ENCODE results near the gene SETD9. TPM values are rescaled to one million over a fixed set of nuclear protein-coding genes. Genes with fewer than 3 reads are reported as not detected.

SETD9 gene
- total RNA-seq = 10 to 100 TPM in 4 of 8 experiments, 1 to 10 TPM in 4; 6.7 to 23.8 (median 11.2) TPM

GRCh38 chr5:56909294-56910209 lies at the start of gene SETD9:
Gene SETD9, plus strand, starts transcription at chr5:56909596. Its CDS starts 50 bp downstream, at chr5:56909646.
- Histone ChIP-seq H3K4me3 (peak within 1 kb of the TSS; percentile 46 to 69 (median 52)), H3K4me1 (replicated peaks in 1 of 2) (peaks cover 3 to 7% of the 10 kb centered on the region in 2 donors), H3K27ac (peak within 1 kb of the TSS; percentile 84 to 90)
- in situ Hi-C loops (cut with MboI; ENCODE audit: low pct_unique_long_range_greater_than_20kb in 2 of 9, low sequenced_read_pairs in 9 of 9, unreplicated experiment in 9 of 9) = loop anchor here in 4 of 9 experiments (25.0 kb wide), 2 partner anchors 228 to 303 kb away; no protein-coding TSS in a partner anchor
- 0 to 15% (median 0%) methylated on average over 1 to 7 of the region's 84 CpGs; no CpG with 5 or more reads in 3 of the 10 experiments for WGBS, 10 experiments
- peak; percentile 82 to 95 (median 90) for ATAC-seq (replicated peaks in 6 of 8)

GRCh38 chr5:56861893-56862485 lies 47.4 kb upstream of the SETD9 start:
- in situ Hi-C loops (cut with MboI; ENCODE audit: low pct_unique_long_range_greater_than_20kb in 2 of 9, low sequenced_read_pairs in 9 of 9, unreplicated experiment in 9 of 9) = loop anchor here in 1 of 9 experiments (25.0 kb wide), 1 partner anchor 900 kb away; no protein-coding TSS in a partner anchor
- 63 to 100% (median 89%) methylated on average over 1 to 4 of the region's 4 CpGs for WGBS, 10 experiments
- Histone ChIP-seq H3K27ac (no peak overlapping the region), H3K4me1 (replicated peaks in 1 of 2) (no peaks in the 10 kb centered on the region), H3K4me3 (no peak overlapping the region)
- no peak for ATAC-seq (replicated peaks in 6 of 8)

GRCh38 chr5:56862909-56863308 lies 46.5 kb upstream of the SETD9 start:
- Histone ChIP-seq H3K4me3 (no peak overlapping the region), H3K27ac (no peak overlapping the region), H3K4me1 (replicated peaks in 1 of 2) (no peaks in the 10 kb centered on the region)
- 84 to 100% (median 100%) methylated on average over 1 to 3 of the region's 3 CpGs; no CpG with 5 or more reads in 1 of the 10 experiments for WGBS, 10 experiments
- in situ Hi-C loops (cut with MboI; ENCODE audit: low pct_unique_long_range_greater_than_20kb in 2 of 9, low sequenced_read_pairs in 9 of 9, unreplicated experiment in 9 of 9) = loop anchor here in 1 of 9 experiments (25.0 kb wide), 1 partner anchor 901 kb away; no protein-coding TSS in a partner anchor
- no peak for ATAC-seq (replicated peaks in 6 of 8)

GRCh38 chr5:56871777-56872176 lies 37.6 kb upstream of the SETD9 start:
- WGBS, 10 experiments = 44 to 100% (median 94%) methylated on average over 1 to 2 of the region's 2 CpGs; no CpG with 5 or more reads in 1 of the 10 experiments
- in situ Hi-C loops (cut with MboI; ENCODE audit: low pct_unique_long_range_greater_than_20kb in 2 of 9, low sequenced_read_pairs in 9 of 9, unreplicated experiment in 9 of 9) = loop anchor here in 1 of 9 experiments (25.0 kb wide), 1 partner anchor 909 kb away; no protein-coding TSS in a partner anchor
- no peak for ATAC-seq (replicated peaks in 6 of 8)

GRCh38 chr5:56873056-56873455 lies 36.3 kb upstream of the SETD9 start:
- Histone ChIP-seq H3K27ac (no peak overlapping the region), H3K4me3 (no peak overlapping the region), H3K4me1 (replicated peaks in 1 of 2) (no peaks in the 10 kb centered on the region)
- ATAC-seq (replicated peaks in 6 of 8) = no peak
- 83 to 100% (median 98%) methylated on average over 1 to 3 of the region's 3 CpGs for WGBS, 10 experiments
- in situ Hi-C loops (cut with MboI; ENCODE audit: low pct_unique_long_range_greater_than_20kb in 2 of 9, low sequenced_read_pairs in 9 of 9, unreplicated experiment in 9 of 9) = loop anchor here in 1 of 9 experiments (25.0 kb wide), 1 partner anchor 911 kb away; no protein-coding TSS in a partner anchor

More at GRCh38 chr5:56871777-56872176, 37.6 kb upstream of the SETD9 start:
- H3K4me1 ChIP-seq (replicated peaks in 1 of 2) = no peaks in the 10 kb centered on the region
- no peak overlapping the region for H3K27ac ChIP-seq
- H3K4me3 ChIP-seq = no peak overlapping the region

GRCh38 chr5:56876327-56876726 lies 33.1 kb upstream of the SETD9 start:
- no peak overlapping the region for H3K27ac ChIP-seq
- in situ Hi-C loops (cut with MboI; ENCODE audit: low pct_unique_long_range_greater_than_20kb in 2 of 9, low sequenced_read_pairs in 9 of 9, unreplicated experiment in 9 of 9) = no loop called here
- no peak for ATAC-seq (replicated peaks in 6 of 8)
- 25 to 100% (median 92%) methylated on average over 1 to 3 of the region's 3 CpGs; no CpG with 5 or more reads in 2 of the 10 experiments for WGBS, 10 experiments
- no peaks in the 10 kb centered on the region for H3K4me1 ChIP-seq (replicated peaks in 1 of 2)
- no peak overlapping the region for H3K4me3 ChIP-seq

GRCh38 chr5:56881571-56881970 lies 27.8 kb upstream of the SETD9 start:
- H3K4me3 ChIP-seq = no peak overlapping the region
- H3K4me1 ChIP-seq (replicated peaks in 1 of 2) = no peaks in the 10 kb centered on the region
- in situ Hi-C loops (cut with MboI; ENCODE audit: low pct_unique_long_range_greater_than_20kb in 2 of 9, low sequenced_read_pairs in 9 of 9, unreplicated experiment in 9 of 9) = no loop called here
- no peak for ATAC-seq (replicated peaks in 6 of 8)
- WGBS, 10 experiments = 95 to 100% (median 100%) methylated on average over 2 to 5 of the region's 5 CpGs; no CpG with 5 or more reads in 5 of the 10 experiments
- H3K27ac ChIP-seq = no peak overlapping the region

GRCh38 chr5:56893251-56893951 lies 16.0 kb upstream of the SETD9 start:
- Histone ChIP-seq H3K4me1 (replicated peaks in 1 of 2) (no peaks in the 10 kb centered on the region), H3K27ac (no peak overlapping the region), H3K4me3 (no peak overlapping the region)
- 89 to 100% (median 100%) methylated on average over 1 to 5 of the region's 5 CpGs; no CpG with 5 or more reads in 1 of the 10 experiments for WGBS, 10 experiments
- no peak for ATAC-seq (replicated peaks in 6 of 8)
- in situ Hi-C loops (cut with MboI; ENCODE audit: low pct_unique_long_range_greater_than_20kb in 2 of 9, low sequenced_read_pairs in 9 of 9, unreplicated experiment in 9 of 9) = no loop called here

- no peak overlapping the region for H3K4me3 ChIP-seq
- no peak overlapping the region for H3K27ac ChIP-seq
- in situ Hi-C loops (cut with MboI; ENCODE audit: low pct_unique_long_range_greater_than_20kb in 2 of 9, low sequenced_read_pairs in 9 of 9, unreplicated experiment in 9 of 9) = no loop called here
- 66 to 100% (median 89%) methylated on average over 1 to 4 of the region's 4 CpGs; no CpG with 5 or more reads in 2 of the 10 experiments for WGBS, 10 experiments
- no peaks in the 10 kb centered on the region for H3K4me1 ChIP-seq (replicated peaks in 1 of 2)
- peak in 2 of 8 experiments; percentile 33 to 40 for ATAC-seq (replicated peaks in 6 of 8)
These were observed 12.6 kb upstream of the SETD9 start for GRCh38 chr5:56896763-56897162.

- Histone ChIP-seq H3K4me1 (replicated peaks in 1 of 2) (no peaks in the 10 kb centered on the region), H3K27ac (no peak overlapping the region), H3K4me3 (no peak overlapping the region)
- no peak for ATAC-seq (replicated peaks in 6 of 8)
- WGBS, 10 experiments = 77 to 100% (median 92%) methylated on average over 1 to 4 of the region's 4 CpGs; no CpG with 5 or more reads in 3 of the 10 experiments
- in situ Hi-C loops (cut with MboI; ENCODE audit: low pct_unique_long_range_greater_than_20kb in 2 of 9, low sequenced_read_pairs in 9 of 9, unreplicated experiment in 9 of 9) = no loop called here
These were observed 11.2 kb upstream of the SETD9 start for GRCh38 chr5:56898213-56898612.

GRCh38 chr5:56900395-56900794 lies 9.0 kb upstream of the SETD9 start:
- Histone ChIP-seq H3K27ac (no peak overlapping the region), H3K4me1 (replicated peaks in 1 of 2) (no peaks in the 10 kb centered on the region), H3K4me3 (no peak overlapping the region)
- in situ Hi-C loops (cut with MboI; ENCODE audit: low pct_unique_long_range_greater_than_20kb in 2 of 9, low sequenced_read_pairs in 9 of 9, unreplicated experiment in 9 of 9) = loop anchor here in 4 of 9 experiments (25.0 kb wide), 2 partner anchors 237 to 312 kb away; no protein-coding TSS in a partner anchor
- 14 to 100% (median 66%) methylated on average over 1 to 4 of the region's 4 CpGs for WGBS, 10 experiments
- ATAC-seq (replicated peaks in 6 of 8) = peak in 2 of 8 experiments; percentile 45 to 61

GRCh38 chr5:56900858-56901578 lies 8.4 kb upstream of the SETD9 start:
- Histone ChIP-seq H3K27ac (no peak overlapping the region), H3K4me1 (replicated peaks in 1 of 2) (no peaks in the 10 kb centered on the region), H3K4me3 (no peak overlapping the region)
- ATAC-seq (replicated peaks in 6 of 8) = peak in 4 of 8 experiments; percentile 46 to 78 (median 75)
- WGBS, 10 experiments = 0 to 50% (median 33%) methylated on average over 1 to 3 of the region's 3 CpGs; no CpG with 5 or more reads in 2 of the 10 experiments
- in situ Hi-C loops (cut with MboI; ENCODE audit: low pct_unique_long_range_greater_than_20kb in 2 of 9, low sequenced_read_pairs in 9 of 9, unreplicated experiment in 9 of 9) = loop anchor here in 4 of 9 experiments (25.0 kb wide), 2 partner anchors 236 to 311 kb away; no protein-coding TSS in a partner anchor
